ENCODE measurements around the gene MMP1. TPM values are rescaled to one million over a fixed set of nuclear protein-coding genes. Genes with fewer than 3 reads are reported as not detected.

MMP1 gene
- total RNA-seq (1 to 10 TPM; 1.8 to 9.5 TPM), polyA plus RNA-seq (ENCODE audit: insufficient read length in 6 of 6) (1 to 10 TPM; 1.1 to 7.4 (median 3.2) TPM)
- long read RNA-seq, donor 1, partial matches to known transcripts, result 0 of 4 reads
- long read RNA-seq, donor 1, other reads (novel, unspliced or antisense), result 0 of 4 reads
- long read RNA-seq, donor 2, partial matches to known transcripts, result 0 of 2 reads
- long read RNA-seq, donor 2, other reads (novel, unspliced or antisense), result 0 of 2 reads
- long read RNA-seq, donor 3, partial matches to known transcripts, result 0 of 1 reads
- long read RNA-seq, donor 3, other reads (novel, unspliced or antisense), result 0 of 1 reads
- long read RNA-seq, donor 4, result 0 reads
- long read RNA-seq, donor 5, result 0 reads
- long read RNA-seq, donor 6, partial matches to known transcripts, result 0 of 2 reads
- long read RNA-seq, donor 6, other reads (novel, unspliced or antisense), result 0 of 2 reads
- long read RNA-seq, donor 7, result 0 reads
- long read RNA-seq, donor 8, result 0 reads
- long read RNA-seq, donor 9, result 0 reads
- long read RNA-seq, donor 10, partial matches to known transcripts, result 0 of 4 reads
- long read RNA-seq, donor 10, other reads (novel, unspliced or antisense), result 0 of 4 reads
- long read RNA-seq, donor 11, result 0 reads
- long read RNA-seq, donor 12, partial matches to known transcripts, result 0 of 2 reads
- long read RNA-seq, donor 12, other reads (novel, unspliced or antisense), result 0 of 2 reads

- H3K4me3 ChIP-seq, result no peak within 1 kb of the TSS
- TF ChIP-seq CTCF (IDR thresholded peaks at IDR 0.05), result no peak
- ATAC-seq, result peak; percentile 25
- no peaks in the 10 kb centered on the region for H3K9me3 ChIP-seq
- no peaks in the 10 kb centered on the region for H3K27me3 ChIP-seq
- H3K4me1 ChIP-seq, result no peaks in the 10 kb centered on the region
- intact Hi-C loops (cut with DNase I), result no loop called here
- DNase-seq, result no peak
- no peak within 1 kb of the TSS for H3K27ac ChIP-seq
- H3K36me3 ChIP-seq, result no peaks in the 10 kb centered on the region
Observed at GRCh38 chr11:102798012-102798746, at the start of gene MMP1. MMP1 (minus strand) TSS chr11:102798160; CDS start chr11:102798092, 68 bp downstream.

GRCh38 chr11:102846292-102846691 is 48.3 kb upstream of the MMP1 start:
- no peak for TF ChIP-seq CTCF (IDR thresholded peaks at IDR 0.05)
- H3K36me3 ChIP-seq, result no peaks in the 10 kb centered on the region
- H3K27ac ChIP-seq, result no peak overlapping the region
- no peaks in the 10 kb centered on the region for H3K4me1 ChIP-seq
- intact Hi-C loops (cut with DNase I), result no loop called here
- no peak overlapping the region for H3K4me3 ChIP-seq
- no peaks in the 10 kb centered on the region for H3K9me3 ChIP-seq
- no peaks in the 10 kb centered on the region for H3K27me3 ChIP-seq
- ATAC-seq (no peak), DNase-seq (no peak)

GRCh38 chr11:102843489-102843888 is 45.5 kb upstream of the MMP1 start, which contains the start of gene MMP3:
MMP3 (minus strand) TSS chr11:102843609; CDS start chr11:102843546, 63 bp downstream.
- intact Hi-C loops (cut with DNase I), result no loop called here
- no peak for TF ChIP-seq CTCF (IDR thresholded peaks at IDR 0.05)
- Histone ChIP-seq H3K36me3 (no peaks in the 10 kb centered on the region), H3K4me3 (no peak within 1 kb of the TSS), H3K4me1 (no peaks in the 10 kb centered on the region), H3K27me3 (no peaks in the 10 kb centered on the region), H3K9me3 (no peaks in the 10 kb centered on the region), H3K27ac (no peak within 1 kb of the TSS)
- ATAC-seq (no peak), DNase-seq (no peak)

GRCh38 chr11:102842930-102843329 is 45.0 kb upstream of the MMP1 start:
- ATAC-seq (no peak), DNase-seq (no peak)
- Histone ChIP-seq H3K27ac (no peak overlapping the region), H3K4me1 (no peaks in the 10 kb centered on the region), H3K4me3 (no peak overlapping the region), H3K27me3 (no peaks in the 10 kb centered on the region), H3K9me3 (no peaks in the 10 kb centered on the region), H3K36me3 (no peaks in the 10 kb centered on the region)
- no peak for TF ChIP-seq CTCF (IDR thresholded peaks at IDR 0.05)
- intact Hi-C loops (cut with DNase I), result no loop called here

GRCh38 chr11:102840018-102840417 is 42.1 kb upstream of the MMP1 start:
- no peak overlapping the region for H3K4me3 ChIP-seq
- DNase-seq (no peak), ATAC-seq (no peak)
- H3K27ac ChIP-seq, result no peak overlapping the region
- no peaks in the 10 kb centered on the region for H3K36me3 ChIP-seq
- no peaks in the 10 kb centered on the region for H3K27me3 ChIP-seq
- no peak for TF ChIP-seq CTCF (IDR thresholded peaks at IDR 0.05)
- H3K4me1 ChIP-seq, result no peaks in the 10 kb centered on the region
- H3K9me3 ChIP-seq, result no peaks in the 10 kb centered on the region
- intact Hi-C loops (cut with DNase I), result no loop called here

Measured in left lung (tissue), 14 donors.